ENCODE measurements around the gene HTT. TPM values are rescaled to one million over a fixed set of nuclear protein-coding genes. Genes with fewer than 3 reads are reported as not detected.

HTT gene
- total RNA-seq, 2 experiments from 2014 or later = 57.6 to 69.8 TPM

DNA sequence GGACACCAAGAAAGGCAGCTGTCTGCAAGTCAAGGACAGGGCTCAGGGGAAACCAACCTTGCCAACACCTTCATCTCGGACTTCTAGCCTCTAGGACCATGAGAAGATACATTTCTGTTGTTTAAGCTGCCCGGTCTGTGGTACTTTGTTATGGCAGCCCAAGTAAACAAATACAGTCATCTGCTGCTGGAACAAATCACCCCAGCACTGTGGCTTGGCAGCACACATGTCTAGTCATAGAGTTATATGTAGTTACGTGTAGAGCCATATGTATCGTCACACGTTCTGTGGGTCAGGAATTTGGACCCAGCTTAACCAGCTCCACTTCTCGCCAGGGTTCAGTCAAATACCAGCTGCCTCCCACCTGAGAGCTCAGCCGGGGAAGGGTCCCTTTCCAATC, 2.7 kb upstream of the HTT start:
- Mint-ChIP-seq H3K27me3 (no peaks in the 10 kb centered on the region), H3K4me1 (ENCODE audit: low read depth) (peaks cover 14% of the 10 kb centered on the region), H3K36me3 (no peaks in the 10 kb centered on the region), H3K4me3 (no peak overlapping the region), H3K27ac (no peak overlapping the region), H3K9me3 (no peaks in the 10 kb centered on the region)
- ChIA-PET POLR2A (no interaction called here), CTCF (no interaction called here)
- DNase-seq = no peak
- intact Hi-C loops (cut with micrococcal nuclease) = no loop called here

DNA sequence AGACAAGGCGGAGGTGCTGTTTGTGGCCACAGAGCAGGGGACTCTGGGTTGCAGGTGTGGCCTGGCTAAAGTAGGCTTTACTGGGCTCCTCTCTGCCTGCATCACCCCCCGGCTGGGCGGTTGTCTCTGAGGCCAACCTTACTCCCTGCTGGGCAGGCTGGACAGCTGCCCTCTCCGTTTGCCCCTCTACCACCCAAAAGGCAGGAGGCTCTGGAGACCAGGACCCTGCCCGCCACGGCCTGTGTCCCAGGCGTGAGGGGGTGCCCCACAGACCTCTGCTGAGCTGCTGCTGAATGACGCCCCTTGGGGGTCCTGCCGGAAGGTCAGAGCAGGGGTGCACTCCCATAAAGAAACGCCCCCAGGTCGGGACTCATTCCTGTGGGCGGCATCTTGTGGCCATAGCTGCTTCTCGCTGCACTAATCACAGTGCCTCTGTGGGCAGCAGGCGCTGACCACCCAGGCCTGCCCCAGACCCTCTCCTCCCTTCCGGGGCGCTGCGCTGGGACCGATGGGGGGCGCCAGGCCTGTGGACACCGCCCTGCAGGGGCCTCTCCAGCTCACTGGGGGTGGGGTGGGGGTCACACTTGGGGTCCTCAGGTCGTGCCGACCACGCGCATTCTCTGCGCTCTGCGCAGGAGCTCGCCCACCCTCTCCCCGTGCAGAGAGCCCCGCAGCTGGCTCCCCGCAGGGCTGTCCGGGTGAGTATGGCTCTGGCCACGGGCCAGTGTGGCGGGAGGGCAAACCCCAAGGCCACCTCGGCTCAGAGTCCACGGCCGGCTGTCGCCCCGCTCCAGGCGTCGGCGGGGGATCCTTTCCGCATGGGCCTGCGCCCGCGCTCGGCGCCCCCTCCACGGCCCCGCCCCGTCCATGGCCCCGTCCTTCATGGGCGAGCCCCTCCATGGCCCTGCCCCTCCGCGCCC, 1.1 kb upstream of the HTT start:
- no peak for DNase-seq
- Mint-ChIP-seq H3K27ac (no peak overlapping the region), H3K36me3 (peaks cover 2% of the 10 kb centered on the region), H3K9me3 (no peaks in the 10 kb centered on the region), H3K4me1 (ENCODE audit: low read depth) (peaks cover 22% of the 10 kb centered on the region), H3K27me3 (no peaks in the 10 kb centered on the region), H3K4me3 (peak overlapping the region; percentile 12)
- CTCF ChIA-PET = no interaction called here
- POLR2A ChIA-PET = no interaction called here
- intact Hi-C loops (cut with micrococcal nuclease) = loop anchor here (1.0 to 2.0 kb wide), 5 partner anchors 12 to 881 kb away; partner anchors contain the start of genes GRK4 and NOP14

DNA sequence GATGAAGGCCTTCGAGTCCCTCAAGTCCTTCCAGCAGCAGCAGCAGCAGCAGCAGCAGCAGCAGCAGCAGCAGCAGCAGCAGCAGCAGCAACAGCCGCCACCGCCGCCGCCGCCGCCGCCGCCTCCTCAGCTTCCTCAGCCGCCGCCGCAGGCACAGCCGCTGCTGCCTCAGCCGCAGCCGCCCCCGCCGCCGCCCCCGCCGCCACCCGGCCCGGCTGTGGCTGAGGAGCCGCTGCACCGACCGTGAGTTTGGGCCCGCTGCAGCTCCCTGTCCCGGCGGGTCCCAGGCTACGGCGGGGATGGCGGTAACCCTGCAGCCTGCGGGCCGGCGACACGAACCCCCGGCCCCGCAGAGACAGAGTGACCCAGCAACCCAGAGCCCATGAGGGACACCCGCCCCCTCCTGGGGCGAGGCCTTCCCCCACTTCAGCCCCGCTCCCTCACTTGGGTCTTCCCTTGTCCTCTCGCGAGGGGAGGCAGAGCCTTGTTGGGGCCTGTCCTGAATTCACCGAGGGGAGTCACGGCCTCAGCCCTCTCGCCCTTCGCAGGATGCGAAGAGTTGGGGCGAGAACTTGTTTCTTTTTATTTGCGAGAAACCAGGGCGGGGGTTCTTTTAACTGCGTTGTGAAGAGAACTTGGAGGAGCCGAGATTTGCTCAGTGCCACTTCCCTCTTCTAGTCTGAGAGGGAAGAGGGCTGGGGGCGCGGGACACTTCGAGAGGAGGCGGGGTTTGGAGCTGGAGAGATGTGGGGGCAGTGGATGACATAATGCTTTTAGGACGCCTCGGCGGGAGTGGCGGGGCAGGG, 568 bp downstream of the HTT start:
- POLR2A ChIA-PET = no interaction called here
- H3K27ac Mint-ChIP-seq = peak overlapping the region; percentile 88
- no peaks in the 10 kb centered on the region for H3K9me3 Mint-ChIP-seq
- DNase-seq = peak; percentile 72
- H3K4me3 Mint-ChIP-seq = peak overlapping the region; percentile 89
- H3K36me3 Mint-ChIP-seq = peaks cover 4% of the 10 kb centered on the region
- CTCF ChIA-PET = interaction anchor here (1.5 kb wide), 2 partner anchors 32 to 97 kb away, joined by 3 to 6 read pairs; no protein-coding TSS in a partner anchor
- no peaks in the 10 kb centered on the region for H3K27me3 Mint-ChIP-seq
- intact Hi-C loops (cut with micrococcal nuclease) = loop anchor here (1.0 to 2.0 kb wide), 5 partner anchors 10 to 880 kb away; partner anchors contain the start of genes GRK4 and NOP14
- H3K4me1 Mint-ChIP-seq (ENCODE audit: low read depth) = peaks cover 28% of the 10 kb centered on the region

DNA sequence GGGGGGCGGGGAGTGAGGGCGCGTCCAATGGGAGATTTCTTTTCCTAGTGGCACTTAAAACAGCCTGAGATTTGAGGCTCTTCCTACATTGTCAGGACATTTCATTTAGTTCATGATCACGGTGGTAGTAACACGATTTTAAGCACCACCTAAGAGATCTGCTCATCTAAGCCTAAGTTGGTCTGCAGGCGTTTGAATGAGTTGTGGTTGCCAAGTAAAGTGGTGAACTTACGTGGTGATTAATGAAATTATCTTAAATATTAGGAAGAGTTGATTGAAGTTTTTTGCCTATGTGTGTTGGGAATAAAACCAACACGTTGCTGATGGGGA, 1.1 kb downstream of the HTT start:
- no peak for DNase-seq
- CTCF ChIA-PET = interaction anchor here (1.5 kb wide), 2 partner anchors 32 to 97 kb away, joined by 3 to 6 read pairs; no protein-coding TSS in a partner anchor
- Mint-ChIP-seq H3K4me1 (ENCODE audit: low read depth) (peaks cover 31% of the 10 kb centered on the region), H3K27me3 (no peaks in the 10 kb centered on the region), H3K4me3 (peak overlapping the region; percentile 89), H3K27ac (peak overlapping the region; percentile 88), H3K9me3 (no peaks in the 10 kb centered on the region), H3K36me3 (peaks cover 4% of the 10 kb centered on the region)
- intact Hi-C loops (cut with micrococcal nuclease) = loop anchor here (2.0 kb wide), 1 partner anchor 879 kb away; no protein-coding TSS in a partner anchor
- POLR2A ChIA-PET = no interaction called here

- peaks cover 42% of the 10 kb centered on the region for H3K4me1 Mint-ChIP-seq (ENCODE audit: low read depth)
- H3K27ac Mint-ChIP-seq = peak overlapping the region; percentile 70
- peak; percentile 64 for DNase-seq
- CTCF ChIA-PET = no interaction called here
- intact Hi-C loops (cut with micrococcal nuclease) = no loop called here
- H3K9me3 Mint-ChIP-seq = no peaks in the 10 kb centered on the region
- peaks cover 10% of the 10 kb centered on the region for H3K36me3 Mint-ChIP-seq
- H3K4me3 Mint-ChIP-seq = no peak overlapping the region
- no peaks in the 10 kb centered on the region for H3K27me3 Mint-ChIP-seq
- POLR2A ChIA-PET = no interaction called here
Measured at GRCh38 chr4:3077796-3078195, 3.3 kb downstream of the HTT start.

DNA sequence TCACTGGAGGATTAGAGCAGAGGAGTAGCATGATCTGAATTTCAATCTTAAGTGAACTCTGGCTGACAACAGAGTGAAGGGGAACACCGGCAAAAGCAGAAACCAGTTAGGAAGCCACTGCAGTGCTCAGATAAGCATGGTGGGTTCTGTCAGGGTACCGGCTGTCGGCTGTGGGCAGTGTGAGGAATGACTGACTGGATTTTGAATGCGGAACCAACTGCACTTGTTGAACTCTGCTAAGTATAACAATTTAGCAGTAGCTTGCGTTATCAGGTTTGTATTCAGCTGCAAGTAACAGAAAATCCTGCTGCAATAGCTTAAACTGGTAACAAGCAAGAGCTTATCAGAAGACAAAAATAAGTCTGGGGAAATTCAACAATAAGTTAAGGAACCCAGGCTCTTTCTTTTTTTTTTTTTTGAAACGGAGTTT, 5.2 kb downstream of the HTT start:
- no peak overlapping the region for H3K27ac Mint-ChIP-seq
- DNase-seq = no peak
- no peak overlapping the region for H3K4me3 Mint-ChIP-seq
- H3K36me3 Mint-ChIP-seq = peaks cover 14% of the 10 kb centered on the region
- CTCF ChIA-PET = no interaction called here
- intact Hi-C loops (cut with micrococcal nuclease) = no loop called here
- no peaks in the 10 kb centered on the region for H3K27me3 Mint-ChIP-seq
- H3K9me3 Mint-ChIP-seq = no peaks in the 10 kb centered on the region
- peaks cover 55% of the 10 kb centered on the region for H3K4me1 Mint-ChIP-seq (ENCODE audit: low read depth)
- POLR2A ChIA-PET = no interaction called here

DNA sequence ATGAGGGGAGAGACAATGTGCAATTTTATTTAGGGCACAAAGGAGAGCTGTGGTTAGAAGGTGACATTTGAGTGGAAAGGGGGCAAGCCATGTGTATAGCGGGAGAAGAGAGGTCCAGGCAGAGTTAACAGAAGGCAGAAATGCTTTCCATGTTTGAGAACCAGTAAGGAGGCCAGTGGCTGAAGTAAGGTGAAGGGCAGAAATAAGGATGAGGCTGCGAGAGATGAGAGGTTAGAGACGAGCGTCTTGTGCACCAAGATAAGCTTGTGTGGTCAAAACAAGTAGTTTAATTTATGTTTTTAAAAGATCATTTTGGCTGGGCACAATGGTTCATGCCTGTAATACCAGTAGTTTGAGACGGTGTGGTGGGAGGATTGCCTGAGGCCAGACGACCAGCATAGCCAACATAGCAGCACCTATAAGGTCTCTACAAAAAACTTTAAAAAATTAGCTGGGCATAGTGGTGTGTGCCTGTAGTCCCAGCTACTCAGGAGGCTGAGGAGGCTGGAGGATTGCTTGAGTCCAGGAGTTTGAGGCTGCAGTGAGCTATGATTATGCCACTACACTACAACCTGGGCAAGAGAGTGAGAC, 8.5 kb downstream of the HTT start:
- Mint-ChIP-seq H3K4me3 (no peak overlapping the region), H3K4me1 (ENCODE audit: low read depth) (peaks cover 59% of the 10 kb centered on the region), H3K9me3 (no peaks in the 10 kb centered on the region), H3K27ac (no peak overlapping the region), H3K36me3 (peaks cover 20% of the 10 kb centered on the region), H3K27me3 (no peaks in the 10 kb centered on the region)
- ChIA-PET POLR2A (interaction anchor here (1.1 kb wide), 1 partner anchor 69 kb away, joined by 7 read pairs; no protein-coding TSS in a partner anchor), CTCF (interaction anchor here (1.3 kb wide), 1 partner anchor 46 kb away, joined by 4 read pairs; no protein-coding TSS in a partner anchor)
- intact Hi-C loops (cut with micrococcal nuclease) = no loop called here
- no peak for DNase-seq

DNA sequence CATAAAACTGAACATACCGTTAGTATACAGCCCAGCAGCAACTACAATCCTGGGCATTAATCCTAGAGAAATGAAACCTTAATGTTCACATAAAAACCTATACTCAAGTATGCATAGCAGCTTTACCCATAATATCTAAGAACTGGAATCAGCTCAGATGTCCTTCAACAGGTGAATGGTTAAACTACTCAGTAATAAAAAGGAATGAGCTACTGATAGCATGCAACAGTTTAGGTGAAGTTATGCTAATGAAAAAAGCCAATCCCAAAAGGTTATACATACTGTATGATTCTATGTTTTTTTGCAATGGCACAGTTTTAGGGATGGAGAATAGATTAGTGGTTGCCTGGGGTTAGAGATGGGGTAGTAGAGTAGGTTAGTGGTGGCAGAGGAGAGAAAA, 9.3 kb downstream of the HTT start:
- POLR2A ChIA-PET = interaction anchor here (1.1 kb wide), 1 partner anchor 70 kb away, joined by 7 read pairs; no protein-coding TSS in a partner anchor
- CTCF ChIA-PET = no interaction called here
- Mint-ChIP-seq H3K27ac (peak overlapping the region; percentile 52), H3K4me1 (ENCODE audit: low read depth) (peaks cover 62% of the 10 kb centered on the region), H3K9me3 (no peaks in the 10 kb centered on the region), H3K36me3 (peaks cover 23% of the 10 kb centered on the region), H3K4me3 (no peak overlapping the region), H3K27me3 (no peaks in the 10 kb centered on the region)
- no peak for DNase-seq
- intact Hi-C loops (cut with micrococcal nuclease) = loop anchor here (2.0 kb wide), 2 partner anchors 69 to 121 kb away; partner anchors contain the start of genes GRK4 and NOP14

DNA sequence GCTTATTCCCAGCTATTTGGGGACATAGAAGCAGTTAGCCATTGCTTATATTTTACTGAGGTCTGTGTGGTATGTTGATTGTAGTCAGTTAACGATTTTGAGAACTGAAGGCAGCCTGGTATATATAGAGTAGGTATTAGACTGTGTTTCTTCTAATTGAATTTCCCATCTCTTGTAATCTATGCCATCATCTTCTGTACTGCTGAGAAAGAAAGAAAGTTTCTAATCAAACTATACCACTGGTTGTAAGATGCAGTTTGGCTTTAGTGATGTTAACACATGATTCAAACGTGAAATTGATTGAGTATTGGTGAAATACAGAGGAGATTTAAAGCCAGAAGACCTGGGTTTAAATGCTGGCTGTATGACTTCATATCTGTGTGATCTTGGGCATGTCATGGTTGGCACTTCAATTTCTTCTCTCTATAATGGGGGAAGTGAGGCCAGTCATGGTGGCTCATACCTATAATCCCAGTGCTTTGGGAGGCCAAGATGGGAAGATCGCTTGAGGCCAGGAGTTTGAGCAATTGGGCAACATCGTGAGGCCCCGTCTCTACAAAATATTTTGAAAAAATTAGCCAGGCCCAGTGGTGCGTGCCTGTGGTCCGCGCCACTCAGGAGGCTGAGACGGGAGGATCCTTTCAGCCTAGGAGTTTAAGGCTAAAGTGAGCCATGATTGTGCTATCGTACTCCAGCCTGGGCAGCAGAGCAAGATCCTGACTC, 11.6 kb downstream of the HTT start:
- peaks cover 56% of the 10 kb centered on the region for H3K4me1 Mint-ChIP-seq (ENCODE audit: low read depth)
- ChIA-PET POLR2A (no interaction called here), CTCF (interaction anchor here (0.6 to 0.9 kb wide), 2 partner anchors 48 to 322 kb away, joined by 3 read pairs; no protein-coding TSS in a partner anchor)
- no peaks in the 10 kb centered on the region for H3K27me3 Mint-ChIP-seq
- no peak for DNase-seq
- peak overlapping the region; percentile 73 for H3K27ac Mint-ChIP-seq
- intact Hi-C loops (cut with micrococcal nuclease) = loop anchor here (1.0 to 2.0 kb wide), 4 partner anchors 12 to 123 kb away; partner anchors contain the start of genes GRK4, HTT, HTT-AS and NOP14
- peaks cover 28% of the 10 kb centered on the region for H3K36me3 Mint-ChIP-seq
- H3K4me3 Mint-ChIP-seq = peak overlapping the region; percentile 41
- H3K9me3 Mint-ChIP-seq = no peaks in the 10 kb centered on the region

DNA sequence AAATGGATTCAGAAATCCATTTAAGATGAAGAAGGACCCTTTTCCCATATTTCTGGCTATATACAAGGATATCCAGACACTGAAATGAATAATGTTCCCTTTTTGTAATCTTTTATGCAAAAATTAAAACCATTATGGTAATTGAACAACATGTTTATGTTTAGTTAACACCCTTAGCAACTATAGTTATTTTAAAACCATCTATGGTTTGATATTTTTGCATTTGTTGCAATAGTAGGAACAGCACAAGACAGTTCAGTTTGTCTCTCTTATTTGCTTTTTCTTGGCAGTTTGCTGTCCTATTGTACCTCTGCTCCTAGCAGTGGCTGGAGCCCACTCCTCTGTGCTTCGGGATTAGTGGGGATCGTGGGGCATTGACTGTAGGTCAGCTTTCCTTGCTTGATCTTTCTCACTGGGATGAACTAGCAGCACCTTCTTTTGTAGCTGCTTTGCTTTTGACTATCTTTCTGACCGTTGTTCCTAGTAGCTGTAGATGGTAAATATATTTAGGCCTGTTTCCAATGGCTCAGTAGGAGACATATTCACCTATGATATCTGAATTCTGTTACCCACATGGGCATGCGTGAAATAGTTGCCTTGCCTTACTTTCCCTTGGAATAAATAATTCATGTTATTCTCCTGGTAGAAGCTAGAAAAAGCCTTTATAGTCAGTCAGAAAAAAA, 12.8 kb downstream of the HTT start:
- Mint-ChIP-seq H3K36me3 (peaks cover 24% of the 10 kb centered on the region), H3K27me3 (no peaks in the 10 kb centered on the region), H3K4me3 (no peak overlapping the region), H3K4me1 (ENCODE audit: low read depth) (peaks cover 57% of the 10 kb centered on the region), H3K27ac (no peak overlapping the region), H3K9me3 (no peaks in the 10 kb centered on the region)
- DNase-seq = no peak
- intact Hi-C loops (cut with micrococcal nuclease) = no loop called here
- ChIA-PET POLR2A (no interaction called here), CTCF (interaction anchor here (0.9 kb wide), 1 partner anchor 323 kb away, joined by 3 read pairs; no protein-coding TSS in a partner anchor)

GRCh38 chr4:3091464-3091863, 17.0 kb downstream of the HTT start:
- Mint-ChIP-seq H3K36me3 (peaks cover 30% of the 10 kb centered on the region), H3K4me1 (ENCODE audit: low read depth) (peaks cover 24% of the 10 kb centered on the region), H3K9me3 (no peaks in the 10 kb centered on the region), H3K4me3 (no peak overlapping the region), H3K27ac (no peak overlapping the region), H3K27me3 (no peaks in the 10 kb centered on the region)
- intact Hi-C loops (cut with micrococcal nuclease) = no loop called here
- DNase-seq = no peak
- CTCF ChIA-PET = interaction anchor here (1.1 kb wide), 1 partner anchor 15 kb away, joined by 7 read pairs; no protein-coding TSS in a partner anchor
- POLR2A ChIA-PET = no interaction called here
